Caco-2 (cell line): Measurements from ENCODE around the gene SAMD4A. TPM values are rescaled to one million over a fixed set of nuclear protein-coding genes. Genes with fewer than 3 reads are reported as not detected.

Experiments
- BruUV-seq: library from RNA; stranded (reverse); fragments of 400-500 nt; replicated peaks from 2 replicates; lab custom pipeline; 2021; lab: Mats Ljungman, UMichigan
- CTCF ChIA-PET: fragments of 300-600 bp; sonication (Branson Sonifier 250); formaldehyde crosslinking; loops from one replicate; lab custom pipeline; 2022; ENCODE audit warnings: antibody characterized with exemption; lab: Charles Lee
- POLR2A ChIA-PET: fragments of 300-600 bp; sonication (Branson Sonifier 250); formaldehyde crosslinking; loops from one replicate; lab custom pipeline; 2022; ENCODE audit warnings: antibody characterized with exemption; lab: Charles Lee
- DNase-seq, 2 experiments: peaks; one replicate each; pipeline versions ENCODE4 v3.0.0 to v3.0.0-alpha.2; 2020 to 2022
- H3K27me3 ChIP-seq: replicated peaks from 2 replicates; pipeline ENCODE4 v1.6.0; 2011; ENCODE audit warnings: low read length; ENCODE audit not compliant: control insufficient read depth, insufficient read depth
- H3K36me3 ChIP-seq: 2 replicates; pipeline ENCODE4 v1.5.1; 2011; ENCODE audit warnings: low read length; ENCODE audit not compliant: control insufficient read depth, insufficient read depth
- H3K4me1 ChIP-seq: fragments of 250-450 bp; sonication (Bioruptor Pico); 2 replicates; pipeline ENCODE4 v1.5.1; 2020; ENCODE audit warnings: mild to moderate bottlenecking
- H3K4me3 ChIP-seq: 2 replicates; pipeline ENCODE4 v1.5.1; 2011; ENCODE audit warnings: low read depth, mild to moderate bottlenecking, control low read depth, low read length
- H3K9me3 ChIP-seq: fragments of 250-450 bp; sonication (Bioruptor Pico); 2 replicates; pipeline ENCODE4 v1.5.1; 2020; ENCODE audit warnings: mild to moderate bottlenecking, moderate library complexity
- H3K27ac Mint-ChIP-seq: one replicate; pipeline ENCODE4 v1.8.0; 2022; ENCODE audit warnings: mixed read lengths; ENCODE audit not compliant: unreplicated experiment
- H3K27me3 Mint-ChIP-seq: one replicate; pipeline ENCODE4 v1.8.0; 2022; ENCODE audit warnings: mixed read lengths; ENCODE audit not compliant: insufficient read depth, unreplicated experiment
- H3K36me3 Mint-ChIP-seq: one replicate; pipeline ENCODE4 v1.8.0; 2022; ENCODE audit warnings: mild to moderate bottlenecking, mixed read lengths; ENCODE audit not compliant: insufficient read depth, unreplicated experiment
- H3K4me1 Mint-ChIP-seq: one replicate; pipeline ENCODE4 v1.8.0; 2022; ENCODE audit warnings: low read depth, mixed read lengths; ENCODE audit not compliant: unreplicated experiment
- H3K4me3 Mint-ChIP-seq: one replicate; pipeline ENCODE4 v1.8.0; 2022; ENCODE audit warnings: mild to moderate bottlenecking, moderate library complexity, mixed read lengths; ENCODE audit not compliant: unreplicated experiment
- H3K9me3 Mint-ChIP-seq: one replicate; pipeline ENCODE4 v1.8.0; 2022; ENCODE audit warnings: mixed read lengths; ENCODE audit not compliant: unreplicated experiment
- CTCF ChIP-seq, 2 experiments: fragments of 200-600 bp in 1 of 2; IDR thresholded peaks; 1 replicate in 1 of 2; 2 replicates in 1 of 2; pipeline versions ENCODE4 v1.5.1 to v1.8.0; 2011 to 2022; ENCODE audit warnings: antibody characterized with exemption in 1 of 2, control low read depth in 1 of 2, inconsistent platforms in 1 of 2, low read depth in 1 of 2, low read length in 1 of 2, mild to moderate bottlenecking in 1 of 2, moderate library complexity in 1 of 2; ENCODE audit not compliant: insufficient read depth in 1 of 2, severe bottlenecking in 1 of 2, unreplicated experiment in 1 of 2
- intact Hi-C: fragments of 100-400 bp; cut with micrococcal nuclease; formaldehyde crosslinking; loops from one replicate; pipeline ENCODE4 v1.10.0; 2022; ENCODE audit not compliant: unreplicated experiment
- total RNA-seq: library from RNA; stranded (reverse); gene quantifications from 2 replicates; pipeline ENCODE4 v1.2.3, GENCODE V29; 2022

Gene SAMD4A
- total RNA-seq, 1 experiment from 2014 or later, result 60.8 TPM

DNA sequence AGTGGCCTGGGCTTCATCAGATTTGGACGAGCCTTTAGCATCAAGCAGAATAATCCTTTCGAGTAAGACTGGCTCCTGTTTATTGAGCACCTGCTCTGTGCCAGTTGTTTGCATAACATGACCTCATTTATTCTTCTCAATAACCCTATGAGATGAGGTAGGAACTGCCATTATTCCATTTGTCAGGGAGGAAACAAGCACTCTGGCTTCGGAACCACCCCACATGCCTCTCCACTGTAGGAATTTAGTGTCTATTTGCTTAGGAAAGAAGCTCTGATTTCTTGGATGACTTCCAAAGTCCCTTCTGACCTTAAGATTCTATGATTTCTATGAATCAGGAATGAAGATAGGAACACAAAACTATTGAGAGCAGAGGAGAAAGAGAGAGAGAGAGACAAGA, 11.0 kb downstream of the SAMD4A start:
- Histone ChIP-seq H3K4me1 (peaks cover 31% of the 10 kb centered on the region), H3K36me3 (peaks cover 1% of the 10 kb centered on the region; the same call in 1 of the 2 replicates), H3K9me3 (no peaks in the 10 kb centered on the region), H3K27me3 (no peaks in the 10 kb centered on the region), H3K4me3 (no peak overlapping the region)
- Mint-ChIP-seq H3K4me3 (no peak overlapping the region), H3K9me3 (no peaks in the 10 kb centered on the region), H3K36me3 (peaks cover 76% of the 10 kb centered on the region), H3K27ac (peak overlapping the region; percentile 47), H3K4me1 (peaks cover 38% of the 10 kb centered on the region), H3K27me3 (no peaks in the 10 kb centered on the region)
- ChIA-PET POLR2A (no interaction called here), CTCF (no interaction called here)
- no peak for TF ChIP-seq CTCF (IDR thresholded peaks at IDR 0.05; ENCODE audit: insufficient read depth in 1 of 2, low read depth in 1 of 2, low read length in 1 of 2, severe bottlenecking in 1 of 2, unreplicated experiment in 1 of 2)
- intact Hi-C loops, result loop anchor here (5.0 kb wide), 1 partner anchor 34 kb away; no protein-coding TSS in a partner anchor
- no TSS peak for BruUV-seq
- no peak for DNase-seq

DNA sequence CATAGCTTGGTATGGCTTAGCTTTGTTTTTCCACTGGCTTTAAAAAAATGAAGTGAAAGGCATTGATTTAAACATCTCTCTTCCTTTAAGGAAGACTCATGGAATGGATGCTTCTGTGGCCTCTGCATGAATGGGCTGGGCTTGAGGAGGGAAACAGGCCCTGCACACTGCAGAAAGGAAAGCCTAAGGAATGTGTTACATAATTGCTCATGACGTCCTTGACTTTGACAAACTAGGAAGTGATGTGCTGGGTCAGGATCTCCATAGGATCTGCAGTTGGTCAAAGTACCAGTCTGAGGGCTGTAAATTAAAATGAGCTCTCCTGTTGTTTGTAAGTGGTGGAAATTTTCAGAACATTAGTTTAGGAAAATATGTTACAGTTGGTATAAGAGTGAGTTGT, 12.7 kb downstream of the SAMD4A start:
- peaks cover 36% of the 10 kb centered on the region for H3K4me1 Mint-ChIP-seq
- no peak overlapping the region for H3K27ac Mint-ChIP-seq
- peaks cover 1% of the 10 kb centered on the region; the same call in 1 of the 2 replicates for H3K36me3 ChIP-seq
- peaks cover 60% of the 10 kb centered on the region for H3K36me3 Mint-ChIP-seq
- no peak for DNase-seq
- ChIA-PET POLR2A (no interaction called here), CTCF (no interaction called here)
- TF ChIP-seq CTCF (IDR thresholded peaks at IDR 0.05; ENCODE audit: insufficient read depth in 1 of 2, low read depth in 1 of 2, low read length in 1 of 2, severe bottlenecking in 1 of 2, unreplicated experiment in 1 of 2), result no peak
- H3K4me1 ChIP-seq, result peaks cover 31% of the 10 kb centered on the region
- no peaks in the 10 kb centered on the region for H3K27me3 Mint-ChIP-seq
- intact Hi-C loops, result loop anchor here (5.0 kb wide), 1 partner anchor 33 kb away; no protein-coding TSS in a partner anchor
- H3K4me3 ChIP-seq, result no peak overlapping the region
- no peaks in the 10 kb centered on the region for H3K9me3 ChIP-seq
- no TSS peak for BruUV-seq
- no peak overlapping the region for H3K4me3 Mint-ChIP-seq
- no peaks in the 10 kb centered on the region for H3K9me3 Mint-ChIP-seq
- no peaks in the 10 kb centered on the region for H3K27me3 ChIP-seq

- CTCF ChIA-PET, result no interaction called here
- H3K4me3 ChIP-seq, result no peak overlapping the region
- no peak for TF ChIP-seq CTCF (IDR thresholded peaks at IDR 0.05; ENCODE audit: insufficient read depth in 1 of 2, low read depth in 1 of 2, low read length in 1 of 2, severe bottlenecking in 1 of 2, unreplicated experiment in 1 of 2)
- H3K27ac Mint-ChIP-seq, result no peak overlapping the region
- H3K36me3 Mint-ChIP-seq, result peaks cover 47% of the 10 kb centered on the region
- peaks cover 31% of the 10 kb centered on the region for H3K4me1 ChIP-seq
- no peaks in the 10 kb centered on the region for H3K27me3 Mint-ChIP-seq
- H3K9me3 Mint-ChIP-seq, result no peaks in the 10 kb centered on the region
- peaks cover 24% of the 10 kb centered on the region for H3K4me1 Mint-ChIP-seq
- peaks cover 1% of the 10 kb centered on the region; the same call in 1 of the 2 replicates for H3K36me3 ChIP-seq
- DNase-seq, result no peak
- H3K4me3 Mint-ChIP-seq, result no peak overlapping the region
- no peaks in the 10 kb centered on the region for H3K9me3 ChIP-seq
- POLR2A ChIA-PET, result no interaction called here
- no peaks in the 10 kb centered on the region for H3K27me3 ChIP-seq
- intact Hi-C loops, result no loop called here
- BruUV-seq, result no TSS peak
These were observed 14.0 kb downstream of the SAMD4A start for GRCh38 chr14:54580933-54581332.
